Neural cell (in vitro differentiated cells): ENCODE data around the gene IMPG2. TPM values are rescaled to one million over a fixed set of nuclear protein-coding genes. Genes with fewer than 3 reads are reported as not detected.

Experiments
- H2AFZ ChIP-seq: fragments of 200-600, 300-800 bp; sonication (generic), shearing (Covaris generic); 2 replicates; pipeline ENCODE4 v1.6.0; 2014; ENCODE audit warnings: low read depth, mild to moderate bottlenecking, antibody characterized with exemption, low read length, moderate library complexity
- H3F3A ChIP-seq: fragments of 200-600 bp; shearing (Covaris generic); 2 replicates; pipeline ENCODE4 v1.6.1; 2016; ENCODE audit warnings: mild to moderate bottlenecking, moderate library complexity, mixed read lengths, antibody characterized with exemption, low read length; ENCODE audit not compliant: insufficient read depth, poor library complexity, severe bottlenecking
- H3K27ac ChIP-seq: fragments of 200-600, 300-800 bp; sonication (generic), shearing (Covaris generic); 2 replicates; pipeline ENCODE4 v1.5.1; 2014; ENCODE audit warnings: mild to moderate bottlenecking, low read length, moderate library complexity
- H3K27me3 ChIP-seq: fragments of 300-800, 200-600 bp; sonication (generic), shearing (Covaris generic); 2 replicates; pipeline ENCODE4 v1.6.0; 2014; ENCODE audit warnings: mild to moderate bottlenecking, low read depth, low read length, moderate library complexity; ENCODE audit not compliant: insufficient read depth
- H3K36me3 ChIP-seq: fragments of 300-800, 200-600 bp; sonication (generic), shearing (Covaris generic); 2 replicates; pipeline ENCODE4 v1.5.1; 2014; ENCODE audit warnings: mild to moderate bottlenecking, antibody characterized with exemption, low read length, moderate library complexity; ENCODE audit not compliant: insufficient read depth
- H3K4me2 ChIP-seq: fragments of 300-800, 200-600 bp; sonication (generic), shearing (Covaris generic); 2 replicates; pipeline ENCODE4 v1.6.0; 2014; ENCODE audit warnings: mild to moderate bottlenecking, low read length
- H3K4me3 ChIP-seq: fragments of 300-800, 200-600 bp; sonication (generic), shearing (Covaris generic); 2 replicates; pipeline ENCODE4 v1.5.1; 2014; ENCODE audit warnings: mild to moderate bottlenecking, low read length, moderate library complexity
- H3K79me2 ChIP-seq: fragments of 200-600 bp; shearing (Covaris generic); replicated peaks from 2 replicates; pipeline ENCODE4 v1.6.0; 2014; ENCODE audit warnings: mild to moderate bottlenecking, low read length, moderate library complexity; ENCODE audit not compliant: insufficient read depth
- H3K9ac ChIP-seq: fragments of 300-800, 200-600 bp; sonication (generic), shearing (Covaris generic); 2 replicates; pipeline ENCODE4 v1.6.1; 2016; ENCODE audit warnings: mild to moderate bottlenecking, low read length, mixed read lengths
- H3K9me2 ChIP-seq: fragments of 200-600 bp; shearing (Covaris generic); 2 replicates; pipeline ENCODE4 v1.6.1; 2016; ENCODE audit warnings: mild to moderate bottlenecking, low read length, mixed read lengths; ENCODE audit not compliant: insufficient read depth
- H3K9me3 ChIP-seq: fragments of 200-600, 300-800 bp; sonication (generic), shearing (Covaris generic); 2 replicates; pipeline ENCODE4 v1.6.1; 2016; ENCODE audit warnings: mild to moderate bottlenecking, mixed run types, low read length, moderate library complexity, mixed read lengths
- H4K20me1 ChIP-seq: fragments of 200-600 bp; shearing (Covaris generic); 2 replicates; pipeline ENCODE4 v1.6.1; 2016; ENCODE audit warnings: mild to moderate bottlenecking, mixed run types; ENCODE audit not compliant: insufficient read depth
- EP300 ChIP-seq: fragments of 450-650 bp; conservative IDR thresholded peaks from 2 replicates; pipeline ENCODE4 v1.6.1; 2014; ENCODE audit warnings: antibody characterized with exemption, mild to moderate bottlenecking, moderate library complexity; ENCODE audit not compliant: poor library complexity, severe bottlenecking
- EZH2 ChIP-seq: fragments of 200-600, 300-800 bp; shearing (Covaris generic), sonication (generic); IDR thresholded peaks from 2 replicates; pipeline ENCODE4 v1.6.1; 2014; ENCODE audit warnings: antibody characterized with exemption, low read length, borderline replicate concordance, mild to moderate bottlenecking; ENCODE audit not compliant: insufficient read depth, poor library complexity, severe bottlenecking
- MXI1 ChIP-seq: fragments of 450-650 bp; conservative IDR thresholded peaks from 2 replicates; pipeline ENCODE4 v1.6.1; 2014; ENCODE audit warnings: antibody characterized with exemption, mild to moderate bottlenecking; ENCODE audit not compliant: poor library complexity, severe bottlenecking
- POLR2AphosphoS5 ChIP-seq: IDR thresholded peaks from 2 replicates; pipeline ENCODE4 v1.6.1; 2012
- RAD21 ChIP-seq: fragments of 450-650 bp; conservative IDR thresholded peaks from 2 replicates; pipeline ENCODE4 v1.6.1; 2014; ENCODE audit warnings: antibody characterized with exemption, mild to moderate bottlenecking, moderate library complexity
- SMC3 ChIP-seq: fragments of 450-650 bp; conservative IDR thresholded peaks from 2 replicates; pipeline ENCODE4 v1.6.1; 2014; ENCODE audit warnings: antibody characterized with exemption, mild to moderate bottlenecking, moderate library complexity; ENCODE audit not compliant: poor library complexity
- TAF1 ChIP-seq: IDR thresholded peaks from 2 replicates; pipeline ENCODE4 v1.6.1; 2012; ENCODE audit warnings: low read depth
- polyA plus RNA-seq: library from polyadenylated mRNA; depleted of rRNA; stranded (reverse); fragments of >200 nt; gene quantifications from 2 replicates; pipeline ENCODE4 v1.2.3, GENCODE V29; 2014
- TF ChIP-seq, protein P1 (sequence below): fragments of 450-650 bp; IDR thresholded peaks from 2 replicates; pipeline ENCODE4 v1.5.1; 2014; ENCODE audit warnings: antibody characterized with exemption, mild to moderate bottlenecking, moderate library complexity; ENCODE audit not compliant: poor library complexity, severe bottlenecking
- TF ChIP-seq, protein P2 (sequence below): IDR thresholded peaks from 2 replicates; pipeline ENCODE4 v1.6.1; 2012; ENCODE audit warnings: borderline replicate concordance

Gene IMPG2
- polyA plus RNA-seq, 1 donor from 2014 or later: 6.3 TPM

DNA sequence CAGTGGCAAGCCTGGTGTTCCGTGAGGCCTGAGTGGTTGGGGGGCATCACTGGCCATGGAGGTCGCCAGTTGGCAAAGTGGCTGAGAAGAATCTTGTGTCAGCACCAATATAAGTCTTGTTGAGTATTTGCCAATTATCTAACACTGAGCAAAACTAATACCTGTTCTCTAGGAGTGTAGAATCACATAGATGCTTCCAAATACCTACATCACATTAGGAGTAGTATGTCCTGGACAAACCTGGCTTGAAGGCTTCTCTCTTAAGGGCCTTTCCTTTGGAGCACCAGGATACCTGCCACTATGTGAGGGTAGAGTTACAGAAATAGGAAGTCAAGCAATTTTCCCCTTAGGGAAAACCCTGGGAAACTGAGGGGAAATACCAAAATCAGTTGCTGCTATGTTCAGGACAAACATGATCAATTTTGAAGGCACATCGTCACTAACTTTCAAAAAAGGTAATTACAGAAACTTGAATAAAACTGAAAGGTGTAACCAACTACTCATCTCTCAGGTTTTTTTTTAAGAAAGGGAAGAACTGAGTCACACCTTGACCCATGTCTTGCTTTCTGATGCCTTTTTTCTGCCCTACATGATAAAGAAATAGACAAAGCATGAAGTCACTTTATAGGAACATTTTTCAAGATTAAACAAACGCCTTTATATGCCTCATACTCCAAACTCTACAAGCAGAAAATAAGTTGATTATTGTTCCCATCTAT lies 100.4 kb downstream of the IMPG2 start:
- no peaks in the 10 kb centered on the region for H3K9me3 ChIP-seq
- H3K4me2 ChIP-seq: no peak overlapping the region
- no peaks in the 10 kb centered on the region for H3F3A ChIP-seq
- no peak overlapping the region for H3K27ac ChIP-seq
- H3K27me3 ChIP-seq: no peaks in the 10 kb centered on the region
- no peaks in the 10 kb centered on the region for H3K79me2 ChIP-seq
- TF ChIP-seq, protein P1, sequence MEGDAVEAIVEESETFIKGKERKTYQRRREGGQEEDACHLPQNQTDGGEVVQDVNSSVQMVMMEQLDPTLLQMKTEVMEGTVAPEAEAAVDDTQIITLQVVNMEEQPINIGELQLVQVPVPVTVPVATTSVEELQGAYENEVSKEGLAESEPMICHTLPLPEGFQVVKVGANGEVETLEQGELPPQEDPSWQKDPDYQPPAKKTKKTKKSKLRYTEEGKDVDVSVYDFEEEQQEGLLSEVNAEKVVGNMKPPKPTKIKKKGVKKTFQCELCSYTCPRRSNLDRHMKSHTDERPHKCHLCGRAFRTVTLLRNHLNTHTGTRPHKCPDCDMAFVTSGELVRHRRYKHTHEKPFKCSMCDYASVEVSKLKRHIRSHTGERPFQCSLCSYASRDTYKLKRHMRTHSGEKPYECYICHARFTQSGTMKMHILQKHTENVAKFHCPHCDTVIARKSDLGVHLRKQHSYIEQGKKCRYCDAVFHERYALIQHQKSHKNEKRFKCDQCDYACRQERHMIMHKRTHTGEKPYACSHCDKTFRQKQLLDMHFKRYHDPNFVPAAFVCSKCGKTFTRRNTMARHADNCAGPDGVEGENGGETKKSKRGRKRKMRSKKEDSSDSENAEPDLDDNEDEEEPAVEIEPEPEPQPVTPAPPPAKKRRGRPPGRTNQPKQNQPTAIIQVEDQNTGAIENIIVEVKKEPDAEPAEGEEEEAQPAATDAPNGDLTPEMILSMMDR: no peak
- TF ChIP-seq MXI1: no peak
- TF ChIP-seq POLR2AphosphoS5: no peak
- TF ChIP-seq EP300: no peak
- no peak for TF ChIP-seq EZH2
- no peak for TF ChIP-seq RAD21
- TF ChIP-seq, protein P2, sequence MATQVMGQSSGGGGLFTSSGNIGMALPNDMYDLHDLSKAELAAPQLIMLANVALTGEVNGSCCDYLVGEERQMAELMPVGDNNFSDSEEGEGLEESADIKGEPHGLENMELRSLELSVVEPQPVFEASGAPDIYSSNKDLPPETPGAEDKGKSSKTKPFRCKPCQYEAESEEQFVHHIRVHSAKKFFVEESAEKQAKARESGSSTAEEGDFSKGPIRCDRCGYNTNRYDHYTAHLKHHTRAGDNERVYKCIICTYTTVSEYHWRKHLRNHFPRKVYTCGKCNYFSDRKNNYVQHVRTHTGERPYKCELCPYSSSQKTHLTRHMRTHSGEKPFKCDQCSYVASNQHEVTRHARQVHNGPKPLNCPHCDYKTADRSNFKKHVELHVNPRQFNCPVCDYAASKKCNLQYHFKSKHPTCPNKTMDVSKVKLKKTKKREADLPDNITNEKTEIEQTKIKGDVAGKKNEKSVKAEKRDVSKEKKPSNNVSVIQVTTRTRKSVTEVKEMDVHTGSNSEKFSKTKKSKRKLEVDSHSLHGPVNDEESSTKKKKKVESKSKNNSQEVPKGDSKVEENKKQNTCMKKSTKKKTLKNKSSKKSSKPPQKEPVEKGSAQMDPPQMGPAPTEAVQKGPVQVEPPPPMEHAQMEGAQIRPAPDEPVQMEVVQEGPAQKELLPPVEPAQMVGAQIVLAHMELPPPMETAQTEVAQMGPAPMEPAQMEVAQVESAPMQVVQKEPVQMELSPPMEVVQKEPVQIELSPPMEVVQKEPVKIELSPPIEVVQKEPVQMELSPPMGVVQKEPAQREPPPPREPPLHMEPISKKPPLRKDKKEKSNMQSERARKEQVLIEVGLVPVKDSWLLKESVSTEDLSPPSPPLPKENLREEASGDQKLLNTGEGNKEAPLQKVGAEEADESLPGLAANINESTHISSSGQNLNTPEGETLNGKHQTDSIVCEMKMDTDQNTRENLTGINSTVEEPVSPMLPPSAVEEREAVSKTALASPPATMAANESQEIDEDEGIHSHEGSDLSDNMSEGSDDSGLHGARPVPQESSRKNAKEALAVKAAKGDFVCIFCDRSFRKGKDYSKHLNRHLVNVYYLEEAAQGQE: no peak
- no peak for TF ChIP-seq TAF1
- no peak for TF ChIP-seq SMC3
- H3K9ac ChIP-seq: no peak overlapping the region
- no peaks in the 10 kb centered on the region for H3K9me2 ChIP-seq
- no peaks in the 10 kb centered on the region for H3K36me3 ChIP-seq
- H3K4me3 ChIP-seq: no peak overlapping the region
- no peaks in the 10 kb centered on the region for H4K20me1 ChIP-seq
- no peak overlapping the region for H2AFZ ChIP-seq

GRCh38 chr3:101217472-101218245 lies 102.7 kb downstream of the IMPG2 start:
- Histone ChIP-seq H3K9ac (no peak overlapping the region), H3K27ac (no peak overlapping the region), H3K9me3 (no peaks in the 10 kb centered on the region), H3K27me3 (no peaks in the 10 kb centered on the region), H3K9me2 (no peaks in the 10 kb centered on the region), H3K36me3 (no peaks in the 10 kb centered on the region), H3F3A (no peaks in the 10 kb centered on the region), H3K79me2 (no peaks in the 10 kb centered on the region), H3K4me3 (no peak overlapping the region), H4K20me1 (no peaks in the 10 kb centered on the region), H3K4me2 (no peak overlapping the region), H2AFZ (no peak overlapping the region)
- no peak for TF ChIP-seq MXI1
- no peak for TF ChIP-seq POLR2AphosphoS5
- no peak for TF ChIP-seq SMC3
- TF ChIP-seq, protein P2: no peak
- TF ChIP-seq, protein P1: no peak
- no peak for TF ChIP-seq TAF1
- no peak for TF ChIP-seq EP300
